CMK (cell line): Measurements from ENCODE around the gene SLC23A1.
"Not testable (repeated sequence)": the region's sequence is repeated elsewhere in the genome, so short reads cannot be mapped to it uniquely, and the experiment has no call there.

Experiments
- DNase-seq: peaks from one replicate; pipeline ENCODE4 v3.0.0-alpha.2; 2010; ENCODE audit warnings: low read depth

The SLC23A1 gene

DNA sequence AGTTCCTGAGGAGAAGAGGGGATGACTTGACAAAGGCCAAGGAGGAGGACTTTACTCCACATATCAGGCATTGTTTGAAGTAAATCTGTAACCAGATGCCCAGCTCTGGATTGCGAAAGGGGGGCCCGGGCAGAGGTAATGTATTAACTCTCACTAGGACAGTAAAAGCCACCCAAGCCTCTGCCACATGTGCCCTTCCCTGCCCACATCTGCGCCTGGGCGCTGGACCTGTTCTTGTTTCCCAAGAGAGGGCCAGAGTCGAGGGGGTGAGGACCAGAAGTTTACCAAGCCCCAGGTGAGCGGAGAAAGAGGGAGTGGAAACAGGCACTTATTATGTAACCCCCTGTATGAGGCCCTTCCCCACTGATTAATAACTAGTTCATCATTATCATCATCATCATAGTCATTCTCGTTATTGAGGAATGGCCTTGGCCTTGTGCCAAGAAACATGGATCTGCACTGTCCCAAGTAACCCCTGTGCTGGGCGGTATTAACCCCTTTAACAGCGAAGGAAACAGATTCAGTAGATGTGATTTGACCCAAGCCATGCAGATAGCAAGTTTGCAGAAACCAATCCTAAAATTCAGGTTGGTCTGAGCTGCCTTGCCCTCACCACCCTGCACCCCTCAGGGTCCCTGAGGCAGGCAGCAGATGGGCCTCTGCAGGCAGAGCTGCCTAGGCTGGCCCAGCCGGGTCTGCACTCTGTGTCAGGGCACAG lies at the start of gene SLC23A1:
Gene SLC23A1, minus strand, starts transcription at position 23 of the 718 bp plus-strand sequence. CDS start 44 bp downstream, outside the sequence.
- DNase-seq = no peak

DNA sequence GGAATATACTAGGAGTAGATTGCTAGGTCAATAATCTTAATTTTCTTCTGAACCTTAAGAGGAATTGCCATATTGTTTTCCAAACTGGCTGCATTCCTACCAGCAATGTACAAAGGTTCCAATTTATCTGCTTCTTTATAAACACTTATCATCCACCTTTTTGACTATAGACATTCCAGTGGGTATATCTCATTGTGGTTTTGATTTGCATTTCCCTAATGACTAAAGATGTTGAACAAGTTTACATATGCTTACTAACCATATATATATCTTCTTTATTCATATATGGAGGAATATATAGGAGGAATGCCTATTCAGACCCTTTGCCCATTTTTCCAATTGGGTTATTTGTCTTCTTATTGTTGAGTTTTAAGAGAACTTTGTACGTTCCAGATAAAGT lies 48.6 kb upstream of the SLC23A1 start:
- DNase-seq = no peak

DNA sequence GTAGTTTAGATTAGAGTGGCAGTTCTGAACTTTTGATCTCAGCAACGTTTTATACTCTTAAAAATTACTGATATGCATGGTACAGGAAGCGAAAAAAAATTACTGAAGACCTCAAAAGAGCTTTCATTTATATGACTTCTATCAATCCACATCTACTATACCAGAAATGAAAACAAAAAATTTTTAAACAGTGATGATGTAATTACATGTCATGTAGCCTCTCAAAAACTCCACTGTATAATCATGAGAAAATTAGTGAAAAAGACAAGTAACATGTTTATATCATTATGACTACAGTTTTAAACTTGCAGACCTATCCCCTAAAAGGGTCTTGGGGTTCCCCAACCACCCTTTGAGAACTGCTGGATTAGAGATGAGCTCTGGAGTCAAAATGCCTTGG lies 46.9 kb upstream of the SLC23A1 start:
- no peak for DNase-seq

DNA sequence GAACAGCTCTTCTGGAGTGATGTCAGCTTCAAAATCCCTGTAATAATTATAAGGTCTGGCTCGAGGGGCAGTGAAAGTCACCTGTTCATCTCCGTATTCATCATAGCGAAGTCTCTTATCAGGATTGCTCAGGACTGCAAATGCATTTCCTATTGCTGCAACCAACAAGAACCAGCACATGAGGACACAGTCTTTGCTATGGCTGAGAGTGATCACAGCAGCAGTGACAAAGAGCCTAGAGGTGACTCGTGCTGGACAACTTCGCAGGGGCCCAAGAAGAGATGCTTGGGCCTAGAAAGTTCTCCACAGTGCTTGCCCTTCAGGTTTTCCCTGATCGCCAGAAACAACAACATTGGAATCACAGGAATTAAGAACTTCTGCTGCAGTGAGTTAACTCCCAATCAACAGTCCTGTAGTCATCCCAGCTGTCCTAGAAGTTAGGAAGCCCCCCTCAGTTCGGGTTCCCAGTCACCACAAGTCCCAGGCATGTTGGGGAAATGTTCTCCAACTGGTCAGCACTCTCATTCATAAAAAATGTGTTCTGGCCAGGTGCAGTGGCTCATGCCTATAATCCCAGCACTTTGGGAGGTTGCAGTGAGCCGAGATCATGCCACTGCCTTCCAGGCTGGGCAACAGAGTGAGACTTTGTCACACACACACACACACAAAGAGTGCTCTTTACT lies 43.2 kb upstream of the SLC23A1 start:
- DNase-seq = no peak

DNA sequence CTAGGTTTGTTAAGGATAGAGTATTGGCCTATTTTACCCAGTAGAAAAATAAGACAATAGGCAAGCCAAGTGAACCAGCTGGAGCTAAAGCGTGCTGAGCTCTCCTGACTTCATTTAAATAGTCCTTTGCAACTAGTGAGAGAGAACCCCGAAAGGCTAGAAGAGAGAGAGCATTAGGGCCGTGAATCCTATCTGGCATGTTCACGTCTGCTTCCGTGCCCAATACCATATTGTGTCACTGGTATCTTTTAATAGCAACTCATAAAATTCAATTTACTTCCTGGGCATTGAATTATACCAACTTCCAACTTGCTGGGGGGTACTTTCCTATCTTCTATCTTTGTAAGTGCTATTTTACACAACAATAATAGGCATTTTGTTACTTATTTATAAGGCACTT lies 42.4 kb upstream of the SLC23A1 start:
- no peak for DNase-seq

DNA sequence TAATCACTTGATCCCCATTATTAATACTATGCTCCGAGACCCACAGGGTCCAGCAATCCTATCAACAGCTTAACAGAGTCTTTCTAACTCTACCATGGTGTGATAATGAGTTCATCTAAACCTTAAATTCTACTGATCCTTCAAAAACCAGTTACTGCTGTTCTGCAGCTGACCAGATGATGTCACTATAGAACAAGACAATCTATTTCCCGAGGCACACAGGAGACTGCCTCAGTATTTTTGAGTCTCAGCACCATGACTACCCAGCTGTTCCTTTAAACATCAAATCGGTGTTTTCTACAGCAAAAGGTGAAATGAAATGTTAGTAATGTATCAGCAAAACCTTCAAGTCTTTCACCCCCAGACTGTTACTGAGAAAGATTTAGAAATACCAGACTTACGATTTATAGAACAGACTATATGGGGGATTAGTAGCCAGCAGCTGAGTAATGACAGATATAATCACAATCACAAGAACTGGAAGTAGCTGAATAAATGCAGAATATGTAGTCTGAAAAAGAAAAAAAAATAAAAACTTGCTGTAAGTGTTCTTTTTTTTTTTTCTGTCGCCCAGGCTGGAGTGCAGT lies 39.3 kb upstream of the SLC23A1 start:
- no peak for DNase-seq

DNA sequence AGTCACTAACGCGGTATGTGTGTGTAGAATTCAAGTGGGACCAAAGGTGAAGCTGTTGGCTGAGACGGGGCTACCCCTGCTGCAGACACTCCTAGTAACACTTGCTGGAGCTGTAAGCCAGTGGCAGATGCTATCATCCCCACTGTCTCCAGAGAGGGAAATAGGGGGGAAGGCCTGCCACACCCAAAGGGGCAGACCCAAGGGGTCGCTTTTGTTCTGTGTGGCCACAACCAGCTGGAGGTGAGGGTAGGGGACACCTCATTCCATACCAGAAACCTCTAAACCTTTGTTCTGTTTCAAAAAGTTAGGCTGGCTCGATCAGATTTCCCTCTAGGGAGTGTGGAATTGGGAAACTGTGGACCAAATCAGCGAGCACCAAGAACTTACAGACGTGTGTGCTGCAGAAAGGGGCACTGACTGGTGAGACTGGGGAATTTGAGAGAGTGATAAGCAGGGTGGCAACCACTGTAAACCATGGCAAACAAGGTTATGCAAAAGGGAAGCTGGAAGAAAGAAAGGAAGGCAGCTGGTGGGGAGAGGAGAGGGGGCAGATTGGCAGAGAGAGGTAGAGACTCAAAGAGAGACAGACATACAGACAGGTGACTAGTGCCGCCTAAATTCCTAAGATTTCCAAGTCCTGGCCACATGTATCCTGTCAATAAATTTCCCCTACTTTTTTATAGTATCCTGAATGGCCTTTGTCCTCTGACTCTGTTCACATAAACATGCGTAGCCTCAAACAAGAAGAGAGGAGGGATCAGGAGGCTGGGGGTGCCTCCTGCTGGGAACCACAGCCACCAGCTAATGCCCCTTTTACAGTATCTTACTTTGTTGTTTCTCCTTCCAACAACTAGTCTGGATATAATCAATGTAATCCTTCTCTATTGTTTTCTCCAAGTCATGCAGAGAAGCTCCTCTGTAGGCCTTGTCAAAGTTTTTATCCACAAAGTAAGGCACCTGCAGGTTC lies 36.4 kb upstream of the SLC23A1 start:
- DNase-seq = no peak

DNA sequence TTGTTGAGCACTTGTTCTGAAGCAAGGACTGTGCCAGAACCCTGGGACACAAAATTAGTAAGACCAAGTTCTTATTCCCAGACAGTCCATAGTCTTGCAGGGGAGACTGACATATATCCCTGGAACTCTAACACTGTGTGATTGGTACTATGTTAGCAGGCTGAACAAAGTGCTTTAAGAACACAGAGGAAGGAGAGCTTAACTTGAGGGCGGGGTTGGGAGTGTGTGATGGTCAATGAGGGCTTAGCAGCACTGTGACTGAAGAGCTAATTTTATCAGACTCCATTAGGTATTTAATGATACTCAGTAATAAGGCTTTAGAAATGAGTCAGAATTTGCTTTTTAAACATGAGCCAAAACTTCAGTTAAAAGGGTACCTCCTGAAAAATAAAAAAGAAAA lies 35.7 kb upstream of the SLC23A1 start:
- DNase-seq = no peak

DNA sequence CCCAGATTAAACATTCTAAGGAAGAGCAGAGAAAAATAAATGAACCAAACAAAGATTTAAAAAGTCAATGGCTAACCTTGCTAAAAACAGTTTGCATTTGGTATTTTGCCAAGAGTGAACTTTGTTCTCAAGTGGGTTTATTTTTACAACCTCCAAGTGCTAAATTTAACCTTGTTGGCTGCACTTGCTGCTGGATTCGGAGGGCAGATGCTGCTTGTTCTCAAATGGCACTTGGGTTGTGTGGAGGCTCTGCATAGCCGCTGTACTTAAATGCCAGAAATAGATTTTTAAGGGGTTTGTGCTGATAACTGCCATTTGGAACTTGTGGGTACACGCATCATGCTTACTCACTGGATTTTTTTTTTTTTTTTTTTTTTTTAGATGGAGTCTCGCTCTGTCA lies 34.1 kb upstream of the SLC23A1 start:
- no peak for DNase-seq

DNA sequence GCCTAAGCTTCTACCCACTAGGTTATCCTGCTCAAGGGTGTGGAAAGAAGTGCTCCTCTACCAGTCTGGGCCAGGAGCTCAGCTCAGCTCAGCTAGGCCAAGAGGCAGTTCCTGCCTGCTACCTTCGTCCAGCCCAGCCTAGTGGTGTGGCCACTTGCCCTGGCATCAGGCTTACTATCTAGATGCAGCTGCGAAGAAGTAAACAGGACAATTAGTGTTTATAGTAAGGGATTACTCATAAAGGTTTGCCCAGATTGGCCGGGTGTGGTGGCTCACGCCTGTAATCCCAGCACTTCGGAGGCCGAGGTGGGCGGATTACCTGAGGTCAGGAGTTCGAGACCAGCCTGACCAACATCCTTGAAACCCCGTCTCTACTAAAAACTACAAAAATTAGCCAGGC lies 33.6 kb upstream of the SLC23A1 start:
- no peak for DNase-seq

DNA sequence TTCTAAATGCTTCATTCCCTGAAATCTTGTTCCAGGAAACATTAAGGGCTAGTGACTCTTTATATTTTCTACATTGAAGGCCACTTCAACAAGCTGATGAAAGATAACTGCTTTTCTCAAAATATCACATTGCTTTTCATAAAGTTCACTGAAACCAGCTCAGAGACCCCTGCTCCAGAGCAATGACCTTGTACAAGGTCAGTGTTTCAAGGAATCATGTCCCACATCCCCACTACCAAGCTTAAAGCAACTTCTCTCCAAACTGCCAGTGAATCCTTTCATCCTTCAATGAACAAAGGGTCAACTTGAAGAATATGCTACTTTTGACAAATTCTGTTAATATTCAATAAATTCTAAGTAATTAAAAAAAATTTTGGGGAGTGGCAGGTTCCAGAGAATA lies 32.8 kb upstream of the SLC23A1 start:
- DNase-seq = no peak

DNA sequence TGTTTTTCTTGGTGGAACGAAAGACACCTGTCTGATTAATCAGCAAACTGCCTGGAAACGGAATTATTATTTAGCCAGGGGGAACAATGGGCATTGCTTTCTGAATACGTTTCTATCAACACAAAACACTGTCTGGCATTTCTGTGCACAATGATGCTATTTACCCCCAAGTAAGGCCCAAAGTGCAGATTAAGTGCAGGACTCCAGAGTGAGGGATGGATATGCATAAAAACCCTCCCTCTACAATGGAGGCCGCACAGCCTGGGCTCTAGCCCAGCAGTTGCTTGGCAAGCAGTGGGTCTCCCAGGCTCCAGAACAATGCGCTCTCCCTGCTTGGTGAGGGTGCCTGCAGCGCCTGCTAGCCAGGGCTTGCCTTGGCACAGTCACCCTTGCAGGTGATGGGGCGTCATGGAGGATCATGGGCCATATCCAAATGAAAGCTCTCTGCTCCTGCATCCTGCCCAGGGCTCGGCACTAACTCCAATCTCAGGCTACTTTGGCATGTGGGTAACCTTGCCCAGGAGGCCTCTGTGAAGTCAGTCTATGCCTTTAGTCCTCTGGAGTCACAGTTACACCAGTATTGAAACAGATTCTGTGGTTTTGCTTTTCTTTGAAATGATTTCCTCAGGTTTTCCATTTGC lies 32.2 kb upstream of the SLC23A1 start:
- no peak for DNase-seq

DNA sequence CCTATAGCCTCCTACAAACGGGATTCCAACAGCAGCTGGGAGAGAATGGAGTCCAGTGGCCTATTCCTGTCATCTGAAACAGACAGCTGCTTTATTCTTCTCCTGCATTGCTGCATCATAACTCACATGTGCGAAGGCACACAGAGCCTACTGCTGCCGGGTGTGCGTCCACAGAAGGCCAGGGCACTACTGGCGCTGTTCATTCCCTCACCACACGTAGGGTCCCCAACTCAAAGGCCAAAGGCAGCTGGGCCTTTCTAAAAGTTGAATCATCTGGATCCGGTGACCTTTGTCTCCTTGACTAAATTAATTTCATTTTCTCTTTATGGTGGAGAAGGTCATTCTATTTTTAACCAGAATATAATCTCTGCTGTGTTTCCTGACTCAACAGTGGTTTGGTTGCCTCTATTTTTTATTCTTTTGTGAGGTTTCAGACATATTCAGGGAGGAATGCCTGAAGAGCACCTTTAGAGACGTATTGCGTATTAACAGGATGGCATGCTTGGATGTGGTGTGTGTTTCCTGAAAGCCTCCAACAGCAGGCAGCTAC lies 31.6 kb upstream of the SLC23A1 start:
- no peak for DNase-seq

DNA sequence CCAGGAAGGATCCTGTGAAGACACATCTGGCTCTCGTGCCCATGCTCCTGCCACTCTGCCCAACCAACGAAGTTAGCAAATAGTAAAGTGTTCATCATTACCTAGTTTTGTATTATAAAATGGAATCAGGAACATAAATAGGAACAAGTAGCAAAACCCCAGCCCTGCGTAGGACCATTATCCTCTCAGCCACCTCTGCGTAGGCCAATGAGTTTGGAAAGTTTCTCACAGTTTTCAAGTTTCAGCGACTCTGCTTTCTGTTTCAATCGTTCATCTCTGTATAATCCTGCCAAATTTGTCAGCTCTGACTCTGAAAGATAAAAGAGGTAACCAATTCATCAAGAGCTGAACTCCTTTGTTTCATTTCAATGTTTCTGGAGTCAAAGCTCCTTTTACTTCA lies 30.9 kb upstream of the SLC23A1 start:
- no peak for DNase-seq

DNA sequence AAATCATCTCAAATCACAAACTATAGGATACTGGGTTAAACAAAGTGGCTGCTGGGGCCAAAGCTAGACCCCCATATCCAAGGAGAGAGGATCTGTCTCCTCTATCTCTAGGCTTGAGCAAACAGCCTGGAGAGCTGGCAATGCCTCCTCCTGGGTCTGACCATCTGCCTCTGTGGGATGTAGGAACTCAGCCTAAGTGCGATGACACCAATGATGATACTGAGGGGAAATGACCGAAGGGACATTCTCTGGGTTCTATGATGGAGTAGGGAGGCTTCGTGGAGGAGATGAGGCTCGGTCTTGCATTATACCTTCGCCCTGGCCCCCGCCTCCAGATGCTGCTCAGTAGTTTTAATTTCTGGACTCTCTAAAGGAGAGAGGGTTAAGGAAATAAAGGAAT lies 30.1 kb upstream of the SLC23A1 start:
- no peak for DNase-seq

DNA sequence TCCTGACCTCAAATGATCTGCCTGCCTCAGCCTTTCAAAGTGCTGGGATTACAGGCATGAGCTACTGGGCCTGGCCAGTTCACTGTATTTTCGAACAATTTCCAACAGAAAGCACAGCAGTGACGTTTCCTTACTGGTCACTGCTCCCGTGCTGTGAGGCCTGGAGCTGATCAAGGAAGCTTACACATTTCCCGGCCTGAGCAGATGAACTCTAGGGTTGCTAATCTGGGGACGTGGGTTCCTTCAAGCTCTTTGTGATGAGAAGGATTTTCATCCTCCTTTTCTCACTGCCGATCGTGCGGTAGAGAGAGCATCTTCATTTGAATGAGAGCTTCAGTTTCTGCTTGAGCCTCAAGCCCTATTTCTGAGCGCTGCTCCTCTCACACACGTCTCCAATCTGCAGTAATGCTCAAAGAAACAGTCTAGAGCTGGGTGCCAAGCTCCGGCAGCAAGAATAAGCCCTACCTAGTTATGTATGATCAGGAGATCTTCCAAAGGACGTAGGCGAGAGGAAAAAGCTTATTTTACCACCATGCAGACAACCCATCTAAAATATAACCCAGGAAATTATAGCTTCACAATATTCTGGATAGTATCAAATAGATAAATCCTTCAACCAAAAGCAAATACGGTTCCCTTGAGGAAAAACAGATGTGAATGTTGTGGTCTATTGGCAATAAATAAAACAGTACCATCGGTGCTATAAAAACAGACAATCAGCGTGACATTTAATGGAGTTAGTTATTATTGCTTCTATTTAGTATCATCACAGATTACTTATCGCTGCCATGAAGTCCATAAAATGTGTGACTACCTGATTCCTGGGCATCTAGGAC lies 28.1 kb upstream of the SLC23A1 start:
- DNase-seq = no peak

DNA sequence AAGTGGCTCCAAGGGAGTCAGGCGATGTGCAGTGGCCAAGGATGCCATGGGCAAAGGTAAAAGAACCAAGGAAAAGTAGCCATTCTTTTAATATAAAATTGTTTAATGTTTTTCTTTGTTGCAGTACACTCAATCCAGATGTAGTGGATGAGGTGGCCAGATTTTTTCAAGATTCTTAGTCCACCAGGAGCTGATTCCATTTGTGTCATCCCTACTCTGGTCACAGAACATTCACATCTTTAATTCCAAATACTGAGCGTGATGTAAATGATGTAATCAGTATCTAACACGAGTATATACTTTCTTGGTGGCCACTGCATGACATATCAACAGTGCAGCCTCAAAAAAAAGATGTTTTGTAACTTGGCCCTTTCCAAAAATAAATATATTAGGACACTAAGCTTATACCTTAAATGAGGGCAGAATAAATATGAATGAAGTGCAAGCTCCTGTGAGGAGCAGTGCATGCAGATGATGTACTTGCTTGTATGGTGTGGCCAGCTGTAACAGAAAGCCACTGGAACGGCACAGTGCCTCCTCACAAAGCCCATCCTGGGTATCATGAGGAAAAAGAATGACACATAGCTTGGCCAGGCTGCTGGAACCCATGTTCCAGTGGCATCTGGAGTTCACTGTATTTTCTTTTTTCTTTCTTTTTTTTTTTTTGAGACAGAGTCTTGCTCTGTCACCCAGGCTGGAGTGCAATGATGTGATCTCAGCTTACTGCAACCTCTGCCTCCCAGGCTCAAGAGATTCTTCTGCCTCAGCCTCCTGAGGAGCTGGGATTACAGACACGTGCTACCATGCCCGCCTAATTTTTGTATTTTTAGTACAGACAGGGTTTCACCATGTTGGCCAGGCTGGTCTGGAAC lies 27.3 kb upstream of the SLC23A1 start:
- DNase-seq = no peak

DNA sequence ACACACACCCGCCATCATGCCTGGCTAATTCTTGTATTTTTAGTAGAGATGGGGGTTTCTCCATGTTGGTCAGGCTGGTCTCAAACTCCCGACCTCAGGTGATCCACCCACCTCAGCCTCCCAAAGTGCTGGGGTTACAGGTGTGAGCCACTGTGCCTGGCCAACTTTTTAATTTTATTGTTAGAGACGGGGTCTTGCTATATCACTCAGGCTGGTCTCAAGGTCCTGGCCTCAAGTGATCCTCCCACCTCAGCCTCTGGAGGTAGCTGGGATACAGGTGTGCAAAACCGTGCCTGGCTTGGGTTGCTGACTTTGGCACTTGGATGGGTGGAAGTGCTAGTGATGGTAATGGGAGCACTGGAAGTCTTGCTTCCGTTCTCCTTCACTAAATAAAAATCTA lies 26.0 kb upstream of the SLC23A1 start:
- not testable (repeated sequence) for DNase-seq

DNA sequence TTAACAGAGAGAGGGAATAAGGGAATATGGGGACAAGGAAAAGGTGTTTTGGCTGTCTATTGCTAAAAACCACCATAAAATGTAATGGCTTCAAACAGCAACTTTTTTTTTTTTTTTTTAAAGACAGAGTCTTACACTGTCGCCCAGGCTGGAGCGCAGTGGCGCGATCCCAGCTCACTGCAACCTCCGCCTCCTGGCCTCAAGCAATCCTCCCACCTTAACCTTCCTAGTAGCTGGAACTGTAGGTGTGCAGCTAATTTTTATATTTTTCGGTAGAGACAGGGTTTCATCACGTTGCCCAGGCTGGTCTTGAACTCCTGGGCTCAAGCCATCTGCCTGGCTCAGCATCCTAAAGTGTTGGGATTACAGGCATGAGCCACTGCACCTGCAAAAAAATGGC lies 25.1 kb upstream of the SLC23A1 start:
- no peak for DNase-seq

DNA sequence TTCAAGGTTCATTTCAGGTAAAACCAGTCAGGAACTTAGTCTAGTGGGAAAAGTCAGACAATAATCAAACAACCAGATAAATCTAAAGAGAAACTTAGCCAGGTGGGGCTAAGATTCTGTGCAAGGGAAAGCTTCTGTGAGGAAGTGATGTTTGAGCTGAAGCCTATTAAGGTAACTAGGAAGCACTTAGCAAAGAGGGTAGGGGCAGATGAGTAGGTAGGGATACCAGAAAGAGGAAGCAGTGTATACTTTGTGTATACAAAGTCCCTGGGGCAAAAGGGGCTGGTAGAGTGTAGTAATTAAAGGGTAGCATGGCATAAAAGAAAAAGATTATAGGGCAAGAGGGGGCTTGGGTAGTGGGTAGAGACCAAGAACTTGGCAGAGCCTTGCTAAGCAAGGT lies 24.4 kb upstream of the SLC23A1 start:
- DNase-seq = no peak
